Progenitor cell of endocrine pancreas (in vitro differentiated cells): Measurements from ENCODE around the gene DNAH8. TPM values are rescaled to one million over a fixed set of nuclear protein-coding genes. Genes with fewer than 3 reads are reported as not detected.
"Not testable (repeated sequence)": the region's sequence is repeated elsewhere in the genome, so short reads cannot be mapped to it uniquely, and the experiment has no call there.

Experiments
- DNase-seq: peaks from one replicate; pipeline ENCODE4 v3.0.0; 2021; ENCODE audit warnings: low spot score; ENCODE audit not compliant: unreplicated experiment
- H3K27ac Mint-ChIP-seq: 2 replicates; pipeline ENCODE4 v1.8.0; 2021; ENCODE audit warnings: mild to moderate bottlenecking, moderate library complexity, mixed read lengths
- H3K27me3 Mint-ChIP-seq: 2 replicates; pipeline ENCODE4 v1.8.0; 2021; ENCODE audit warnings: mixed read lengths
- H3K36me3 Mint-ChIP-seq: 2 replicates; pipeline ENCODE4 v1.8.0; 2022; ENCODE audit warnings: mixed read lengths; ENCODE audit not compliant: insufficient read depth
- H3K4me1 Mint-ChIP-seq: 2 replicates; pipeline ENCODE4 v1.8.0; 2021; ENCODE audit warnings: low read depth, mixed read lengths
- H3K4me3 Mint-ChIP-seq: 2 replicates; pipeline ENCODE4 v1.8.0; 2021; ENCODE audit warnings: low read depth, mild to moderate bottlenecking, moderate library complexity, mixed read lengths
- H3K9me3 Mint-ChIP-seq: 2 replicates; pipeline ENCODE4 v1.8.0; 2021; ENCODE audit warnings: low read depth, mixed read lengths
- CTCF ChIP-seq: fragments of 200-600 bp; sonication (generic); IDR thresholded peaks from one replicate; pipeline ENCODE4 v1.5.0; 2021; ENCODE audit warnings: antibody characterized with exemption, mild to moderate bottlenecking; ENCODE audit not compliant: unreplicated experiment
- total RNA-seq: library from RNA; stranded (reverse); gene quantifications from 2 replicates; pipeline ENCODE4 v1.2.1, GENCODE V29; 2021

Gene DNAH8
- total RNA-seq, 1 donor from 2014 or later: 0.12 TPM

GRCh38 chr6:38786486-38786885 lies 71.4 kb downstream of the DNAH8 start:
- no peak for DNase-seq
- Mint-ChIP-seq H3K36me3 (no peaks in the 10 kb centered on the region), H3K9me3 (no peaks in the 10 kb centered on the region), H3K27me3 (no peaks in the 10 kb centered on the region), H3K4me1 (no peaks in the 10 kb centered on the region), H3K27ac (no peak overlapping the region), H3K4me3 (no peak overlapping the region)
- no peak for TF ChIP-seq CTCF

GRCh38 chr6:38789256-38789655 lies 74.1 kb downstream of the DNAH8 start:
- Mint-ChIP-seq H3K27ac (no peak overlapping the region), H3K27me3 (no peaks in the 10 kb centered on the region), H3K4me1 (no peaks in the 10 kb centered on the region), H3K4me3 (no peak overlapping the region), H3K36me3 (no peaks in the 10 kb centered on the region), H3K9me3 (no peaks in the 10 kb centered on the region)
- DNase-seq: no peak
- TF ChIP-seq CTCF: no peak

GRCh38 chr6:38792356-38792755 lies 77.2 kb downstream of the DNAH8 start:
- H3K27me3 Mint-ChIP-seq: no peaks in the 10 kb centered on the region
- TF ChIP-seq CTCF: no peak

GRCh38 chr6:38794682-38795081 lies 79.6 kb downstream of the DNAH8 start:
- Mint-ChIP-seq H3K36me3 (no peaks in the 10 kb centered on the region), H3K27me3 (no peaks in the 10 kb centered on the region), H3K9me3 (no peaks in the 10 kb centered on the region), H3K27ac (no peak overlapping the region), H3K4me3 (no peak overlapping the region), H3K4me1 (peaks cover 26% of the 10 kb centered on the region)
- DNase-seq: no peak
- TF ChIP-seq CTCF: no peak

More at GRCh38 chr6:38792356-38792755, 77.2 kb downstream of the DNAH8 start:
- Mint-ChIP-seq H3K9me3 (no peaks in the 10 kb centered on the region), H3K36me3 (no peaks in the 10 kb centered on the region), H3K4me1 (peaks cover 14% of the 10 kb centered on the region), H3K27ac (no peak overlapping the region), H3K4me3 (no peak overlapping the region)
- DNase-seq: no peak

- Mint-ChIP-seq H3K27me3 (no peaks in the 10 kb centered on the region), H3K27ac (peak overlapping the region; percentile 87), H3K9me3 (no peaks in the 10 kb centered on the region), H3K4me3 (peak overlapping the region; percentile 2), H3K4me1 (peaks cover 26% of the 10 kb centered on the region), H3K36me3 (no peaks in the 10 kb centered on the region)
- DNase-seq: no peak
- TF ChIP-seq CTCF: no peak
Measured at GRCh38 chr6:38796006-38796405, 80.9 kb downstream of the DNAH8 start.

- not testable (repeated sequence) for DNase-seq, H3K9me3 Mint-ChIP-seq, H3K27me3 Mint-ChIP-seq, H3K36me3 Mint-ChIP-seq
- H3K4me1 Mint-ChIP-seq: peaks cover 26% of the 10 kb centered on the region
- H3K27ac Mint-ChIP-seq: peak overlapping the region; percentile 87
- peak overlapping the region; percentile 2 for H3K4me3 Mint-ChIP-seq
Measured at GRCh38 chr6:38796437-38796836, 81.3 kb downstream of the DNAH8 start.
